ENCODE results near the gene UBAC2.

- TF ChIP-seq, protein P1, sequence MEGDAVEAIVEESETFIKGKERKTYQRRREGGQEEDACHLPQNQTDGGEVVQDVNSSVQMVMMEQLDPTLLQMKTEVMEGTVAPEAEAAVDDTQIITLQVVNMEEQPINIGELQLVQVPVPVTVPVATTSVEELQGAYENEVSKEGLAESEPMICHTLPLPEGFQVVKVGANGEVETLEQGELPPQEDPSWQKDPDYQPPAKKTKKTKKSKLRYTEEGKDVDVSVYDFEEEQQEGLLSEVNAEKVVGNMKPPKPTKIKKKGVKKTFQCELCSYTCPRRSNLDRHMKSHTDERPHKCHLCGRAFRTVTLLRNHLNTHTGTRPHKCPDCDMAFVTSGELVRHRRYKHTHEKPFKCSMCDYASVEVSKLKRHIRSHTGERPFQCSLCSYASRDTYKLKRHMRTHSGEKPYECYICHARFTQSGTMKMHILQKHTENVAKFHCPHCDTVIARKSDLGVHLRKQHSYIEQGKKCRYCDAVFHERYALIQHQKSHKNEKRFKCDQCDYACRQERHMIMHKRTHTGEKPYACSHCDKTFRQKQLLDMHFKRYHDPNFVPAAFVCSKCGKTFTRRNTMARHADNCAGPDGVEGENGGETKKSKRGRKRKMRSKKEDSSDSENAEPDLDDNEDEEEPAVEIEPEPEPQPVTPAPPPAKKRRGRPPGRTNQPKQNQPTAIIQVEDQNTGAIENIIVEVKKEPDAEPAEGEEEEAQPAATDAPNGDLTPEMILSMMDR (IDR thresholded peaks at IDR 0.05): no peak
- TF ChIP-seq EP300 (IDR thresholded peaks at IDR 0.05) (no peak), POLR2AphosphoS5 (IDR thresholded peaks at IDR 0.05) (no peak), POLR2A (IDR thresholded peaks at IDR 0.05) (no peak)
Measured at GRCh38 chr13:99347911-99348451, 147.3 kb downstream of the UBAC2 start.

Measured in sigmoid colon (tissue), 4 donors.